Kidney (tissue), 14 donors: ENCODE measurements around the gene GSK3A. TPM values are rescaled to one million over a fixed set of nuclear protein-coding genes. Genes with fewer than 3 reads are reported as not detected.

Experiments
- DNase-seq, 5 donors: peaks; one replicate each; pipeline ENCODE4 v3.0.0-alpha.2; 2013 to 2020
- FAIRE-seq: peaks from 2 replicates; lab custom pipeline; 2012; peaks lifted over from hg19 to GRCh38; lab: Jason Lieb, UNC
- H3K27ac ChIP-seq, 2 donors: one replicate each; pipeline ENCODE4 v1.7.0; 2013; ENCODE audit warnings: low read depth in 2 of 2, low read length in 2 of 2, inconsistent platforms in 1 of 2
- H3K27me3 ChIP-seq: one replicate; pipeline ENCODE4 v1.7.1; 2013; ENCODE audit warnings: low read length, inconsistent platforms; ENCODE audit not compliant: control insufficient read depth, insufficient read depth
- H3K36me3 ChIP-seq, 3 donors: one replicate each; pipeline versions ENCODE4 v1.7.0 to v1.7.1; 2013; ENCODE audit warnings: low read length in 3 of 3, control low read depth in 1 of 3, inconsistent platforms in 1 of 3; ENCODE audit not compliant: insufficient read depth in 3 of 3, control insufficient read depth in 2 of 3
- H3K4me1 ChIP-seq, 3 donors: one replicate each; pipeline versions ENCODE4 v1.7.0 to v1.7.1; 2013; ENCODE audit warnings: low read length in 3 of 3, inconsistent platforms in 1 of 3, low read depth in 1 of 3; ENCODE audit not compliant: control insufficient read depth in 2 of 3, insufficient read depth in 2 of 3
- H3K4me3 ChIP-seq, 3 donors: one replicate each; pipeline versions ENCODE4 v1.7.0 to v1.8.1; 2013; ENCODE audit warnings: low read length in 3 of 3, control low read depth in 1 of 3, inconsistent platforms in 1 of 3
- H3K9ac ChIP-seq, 3 donors: one replicate each; pipeline versions ENCODE4 v1.7.0 to v1.7.1; 2013; ENCODE audit warnings: low read length in 3 of 3, control low read depth in 1 of 3, inconsistent platforms in 1 of 3
- H3K9me3 ChIP-seq, 3 donors: one replicate each; pipeline versions ENCODE4 v1.7.0 to v1.7.1; 2013; ENCODE audit warnings: low read length in 3 of 3, control low read depth in 1 of 3, inconsistent platforms in 1 of 3; ENCODE audit not compliant: control insufficient read depth in 2 of 3, insufficient read depth in 1 of 3
- CTCF ChIP-seq: IDR thresholded peaks from 3 replicates; pipeline ENCODE4 v1.5.1; 2012; ENCODE audit warnings: mild to moderate bottlenecking, moderate library complexity, borderline replicate concordance; ENCODE audit not compliant: insufficient read depth; ENCODE audit errors: extremely low read depth
- intact Hi-C: fragments of 100-400 bp; cut with DNase I; formaldehyde crosslinking; loops from one replicate; pipeline ENCODE4 v1.11.1; 2022
- polyA plus RNA-seq: library from polyadenylated mRNA; stranded (reverse); fragments of 350-450 nt; fragmentation: Illumina TruSeq; extraction: RNeasy Lipid Tissue Mini Kit (QIAGEN cat#74804); gene quantifications from one replicate; pipeline ENCODE4 v1.2.3, GENCODE V29; 2014; ENCODE audit warnings: low read depth, low replicate concordance; ENCODE audit not compliant: insufficient read depth
- total RNA-seq: library from RNA; stranded (reverse); fragmentation: NEBNext Ultra II Directional; extraction: Animal tissue kit (Norgen Biotek cat#: 25700); gene quantifications from one replicate; pipeline ENCODE4 v1.2.1, GENCODE V29; 2021
- donor health status: control.
- donor health status: control.
- donor health status: control.
- donor health status: control.
- donor health status: control.
- donor health status: DM: yes; HTN: yes; CAD: no.
- donor health status: Normal renal cell carcinoma (clear cell type).

Gene GSK3A
- total and polyA plus RNA-seq, 2 donors from 2014 or later: 39.2 to 57.3 TPM

- H3K4me3 ChIP-seq: no peak overlapping the region
- H3K36me3 ChIP-seq: peaks cover 0 to 20% (median 3%) of the 10 kb centered on the region in 3 donors
- peak; percentile 57 to 91 (median 76) for DNase-seq
- H3K27me3 ChIP-seq: no peaks in the 10 kb centered on the region
- no peak for FAIRE-seq
- H3K4me1 ChIP-seq: peaks cover 0 to 21% (median 13%) of the 10 kb centered on the region in 3 donors
- peak overlapping the region in 1 of 3 donors; percentile 48 for H3K9ac ChIP-seq
- peak; percentile 60 for TF ChIP-seq CTCF
- no peaks in the 10 kb centered on the region for H3K9me3 ChIP-seq
- no peak overlapping the region for H3K27ac ChIP-seq
- intact Hi-C loops: no loop called here
Measured at GRCh38 chr19:42246143-42246921, 3.9 kb upstream of the GSK3A start.

GRCh38 chr19:42245231-42245630 lies 2.8 kb upstream of the GSK3A start:
- H3K36me3 ChIP-seq: peaks cover 0 to 17% (median 3%) of the 10 kb centered on the region in 3 donors
- H3K9me3 ChIP-seq: no peaks in the 10 kb centered on the region
- intact Hi-C loops: no loop called here
- DNase-seq (peak in 1 of 5 donors; percentile 77), FAIRE-seq (no peak)
- peak overlapping the region in 1 of 3 donors; percentile 71 for H3K9ac ChIP-seq
- no peak for TF ChIP-seq CTCF
- H3K27ac ChIP-seq: peak overlapping the region in 1 of 2 donors; percentile 99
- no peaks in the 10 kb centered on the region for H3K27me3 ChIP-seq
- H3K4me1 ChIP-seq: peaks cover 0 to 20% (median 12%) of the 10 kb centered on the region in 3 donors
- H3K4me3 ChIP-seq: peak overlapping the region in 1 of 3 donors; percentile 78

- peak; percentile 95 to 98 (median 96) for DNase-seq
- no peaks in the 10 kb centered on the region for H3K27me3 ChIP-seq
- peaks cover 0 to 11% (median 0%) of the 10 kb centered on the region in 3 donors for H3K36me3 ChIP-seq
- intact Hi-C loops: no loop called here
- H3K27ac ChIP-seq: peak overlapping the region; percentile 92 to 99
- no peaks in the 10 kb centered on the region for H3K9me3 ChIP-seq
- FAIRE-seq: no peak
- H3K4me1 ChIP-seq: peaks cover 0 to 18% (median 7%) of the 10 kb centered on the region in 3 donors
- peak; percentile 61 for TF ChIP-seq CTCF
- peak overlapping the region; percentile 51 to 80 (median 71) for H3K9ac ChIP-seq
- peak overlapping the region; percentile 78 to 91 (median 81) for H3K4me3 ChIP-seq
Measured at GRCh38 chr19:42244347-42245220, 2.2 kb upstream of the GSK3A start.
